ENCODE results near the gene PHOSPHO2. TPM values are rescaled to one million over a fixed set of nuclear protein-coding genes. Genes with fewer than 3 reads are reported as not detected.
A peak's percentile ranks its signal among the peaks of the same experiment; 100 is the strongest.

PHOSPHO2 gene
- total and polyA plus RNA-seq, 2 experiments from 2014 or later = 8.3 to 8.7 TPM

DNA sequence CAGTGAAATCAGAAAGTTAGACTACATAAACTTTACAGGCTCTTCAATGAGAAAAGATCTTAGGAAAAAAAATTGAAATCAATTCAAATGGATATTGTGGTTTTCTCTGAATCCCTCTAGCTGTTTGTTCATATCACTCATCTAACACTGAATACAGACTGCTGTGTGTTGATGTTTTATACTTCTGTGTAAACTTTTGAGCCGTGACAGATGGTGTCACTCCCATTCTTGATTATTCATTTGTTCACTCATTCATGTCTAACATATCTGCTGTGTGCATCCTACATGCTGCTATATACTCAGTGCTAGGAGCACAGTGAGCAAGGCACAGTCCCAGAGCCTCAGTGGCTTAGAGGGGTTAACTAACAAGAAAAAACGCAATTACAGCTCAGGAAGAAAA is 52.0 kb downstream of the PHOSPHO2 start:
- Histone ChIP-seq H3K27ac (ENCODE audit: low read depth) (no peak overlapping the region), H4K20me1 (replicated peaks; ENCODE audit: insufficient read depth) (peaks cover 20% of the 10 kb centered on the region; the same call in 1 of the 2 replicates), H3K27me3 (ENCODE audit: insufficient read depth) (no peaks in the 10 kb centered on the region), H2AFZ (no peak overlapping the region), H3F3A (replicated peaks; ENCODE audit: low read depth) (peaks cover 4% of the 10 kb centered on the region; the same call in 1 of the 2 replicates), H3K4me1 (ENCODE audit: insufficient read depth) (no peaks in the 10 kb centered on the region), H3K4me3 (no peak overlapping the region), H3K9me2 (ENCODE audit: insufficient read depth) (no peaks in the 10 kb centered on the region), H3K79me2 (replicated peaks; ENCODE audit: insufficient read depth) (0 out of 2 replicates have a peak, but pooled peaks cover 2% of the 10 kb centered on the region), H3K4me2 (no peak overlapping the region), H3K36me3 (ENCODE audit: insufficient read depth) (peaks cover 24% of the 10 kb centered on the region)
- no peaks in the 10 kb centered on the region for H3K4me1 Mint-ChIP-seq
- ATAC-seq (no peak), DNase-seq (ENCODE audit: low spot score) (no peak)
- TF ChIP-seq NANOG (IDR thresholded peaks at IDR 0.05; ENCODE audit: borderline replicate concordance) = no peak
- TF ChIP-seq EZH2phosphoT487 (IDR thresholded peaks at IDR 0.05; ENCODE audit: unreplicated experiment) = no peak
- TF ChIP-seq POLR2AphosphoS5 (IDR thresholded peaks at IDR 0.05; ENCODE audit: low read depth) = no peak
- no peak for TF ChIP-seq ZNF114 (CRISPR knock-in tag; IDR thresholded peaks at IDR 0.05)
- TF ChIP-seq JUNB (IDR thresholded peaks at IDR 0.05; ENCODE audit: unreplicated experiment) = no peak
- H3K36me3 Mint-ChIP-seq (ENCODE audit: low read depth) = peaks cover 72% of the 10 kb centered on the region
- H3K27me3 Mint-ChIP-seq (ENCODE audit: insufficient read depth, low read depth, poor library complexity) = peaks cover 6% of the 10 kb centered on the region
- no peak overlapping the region for H3K4me3 Mint-ChIP-seq
- H3K27ac Mint-ChIP-seq = no peak overlapping the region
- H3K9me3 Mint-ChIP-seq = no peaks in the 10 kb centered on the region

DNA sequence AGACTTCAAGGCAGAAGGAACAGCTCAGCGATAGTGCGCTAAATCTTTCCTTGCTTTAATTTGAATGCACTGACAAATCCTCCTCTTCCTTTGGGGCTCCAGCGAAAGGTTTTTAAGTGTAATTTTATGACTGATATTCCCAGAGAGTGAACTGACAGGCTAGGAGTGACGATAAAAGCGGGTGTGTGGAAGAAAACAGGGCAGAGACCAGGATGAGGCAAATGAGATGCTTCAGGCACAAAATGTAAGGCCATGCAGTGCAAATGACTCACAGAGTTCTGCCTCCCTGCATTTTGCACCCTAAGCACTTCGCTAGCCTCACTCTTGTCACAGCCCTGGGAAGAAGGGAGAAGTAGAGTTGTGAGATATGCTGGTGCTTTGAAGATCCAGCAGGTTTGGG is 54.0 kb downstream of the PHOSPHO2 start:
- H3K9me3 Mint-ChIP-seq = no peaks in the 10 kb centered on the region
- peak overlapping the region; percentile 72; the same call in 1 of the 2 replicates for H3K27ac ChIP-seq (ENCODE audit: low read depth)
- H3K27ac Mint-ChIP-seq = 0 out of 2 replicates have a peak overlapping the region, but pooled peaks have one; percentile 35
- no peaks in the 10 kb centered on the region for H3K4me1 ChIP-seq (ENCODE audit: insufficient read depth)
- DNase-seq (ENCODE audit: low spot score) (no peak), ATAC-seq (no peak)
- H3K36me3 ChIP-seq (ENCODE audit: insufficient read depth) = peaks cover 8% of the 10 kb centered on the region
- H3K9me2 ChIP-seq (ENCODE audit: insufficient read depth) = no peaks in the 10 kb centered on the region
- H3K4me3 Mint-ChIP-seq = no peak overlapping the region
- H4K20me1 ChIP-seq (replicated peaks; ENCODE audit: insufficient read depth) = peaks cover 27% of the 10 kb centered on the region
- no peaks in the 10 kb centered on the region for H3K79me2 ChIP-seq (replicated peaks; ENCODE audit: insufficient read depth)
- peaks cover 4% of the 10 kb centered on the region; the same call in 1 of the 2 replicates for H3F3A ChIP-seq (replicated peaks; ENCODE audit: low read depth)
- H2AFZ ChIP-seq = no peak overlapping the region
- H3K27me3 Mint-ChIP-seq (ENCODE audit: insufficient read depth, low read depth, poor library complexity) = peaks cover 6% of the 10 kb centered on the region
- no peak overlapping the region for H3K4me2 ChIP-seq
- peaks cover 56% of the 10 kb centered on the region for H3K36me3 Mint-ChIP-seq (ENCODE audit: low read depth)
- no peaks in the 10 kb centered on the region for H3K4me1 Mint-ChIP-seq
- no peaks in the 10 kb centered on the region for H3K27me3 ChIP-seq (ENCODE audit: insufficient read depth)
- H3K4me3 ChIP-seq = no peak overlapping the region
- TF ChIP-seq NANOG (IDR thresholded peaks at IDR 0.05; ENCODE audit: borderline replicate concordance) (no peak), EZH2 (IDR thresholded peaks at IDR 0.05; ENCODE audit: low read depth, unreplicated experiment) (no peak), EZH2phosphoT487 (IDR thresholded peaks at IDR 0.05; ENCODE audit: unreplicated experiment) (no peak), STAT1 (IDR thresholded peaks at IDR 0.05; ENCODE audit: unreplicated experiment) (no peak)
- TF ChIP-seq, protein P1, sequence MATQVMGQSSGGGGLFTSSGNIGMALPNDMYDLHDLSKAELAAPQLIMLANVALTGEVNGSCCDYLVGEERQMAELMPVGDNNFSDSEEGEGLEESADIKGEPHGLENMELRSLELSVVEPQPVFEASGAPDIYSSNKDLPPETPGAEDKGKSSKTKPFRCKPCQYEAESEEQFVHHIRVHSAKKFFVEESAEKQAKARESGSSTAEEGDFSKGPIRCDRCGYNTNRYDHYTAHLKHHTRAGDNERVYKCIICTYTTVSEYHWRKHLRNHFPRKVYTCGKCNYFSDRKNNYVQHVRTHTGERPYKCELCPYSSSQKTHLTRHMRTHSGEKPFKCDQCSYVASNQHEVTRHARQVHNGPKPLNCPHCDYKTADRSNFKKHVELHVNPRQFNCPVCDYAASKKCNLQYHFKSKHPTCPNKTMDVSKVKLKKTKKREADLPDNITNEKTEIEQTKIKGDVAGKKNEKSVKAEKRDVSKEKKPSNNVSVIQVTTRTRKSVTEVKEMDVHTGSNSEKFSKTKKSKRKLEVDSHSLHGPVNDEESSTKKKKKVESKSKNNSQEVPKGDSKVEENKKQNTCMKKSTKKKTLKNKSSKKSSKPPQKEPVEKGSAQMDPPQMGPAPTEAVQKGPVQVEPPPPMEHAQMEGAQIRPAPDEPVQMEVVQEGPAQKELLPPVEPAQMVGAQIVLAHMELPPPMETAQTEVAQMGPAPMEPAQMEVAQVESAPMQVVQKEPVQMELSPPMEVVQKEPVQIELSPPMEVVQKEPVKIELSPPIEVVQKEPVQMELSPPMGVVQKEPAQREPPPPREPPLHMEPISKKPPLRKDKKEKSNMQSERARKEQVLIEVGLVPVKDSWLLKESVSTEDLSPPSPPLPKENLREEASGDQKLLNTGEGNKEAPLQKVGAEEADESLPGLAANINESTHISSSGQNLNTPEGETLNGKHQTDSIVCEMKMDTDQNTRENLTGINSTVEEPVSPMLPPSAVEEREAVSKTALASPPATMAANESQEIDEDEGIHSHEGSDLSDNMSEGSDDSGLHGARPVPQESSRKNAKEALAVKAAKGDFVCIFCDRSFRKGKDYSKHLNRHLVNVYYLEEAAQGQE (IDR thresholded peaks at IDR 0.05; ENCODE audit: unreplicated experiment) = no peak
- TF ChIP-seq, protein P2, sequence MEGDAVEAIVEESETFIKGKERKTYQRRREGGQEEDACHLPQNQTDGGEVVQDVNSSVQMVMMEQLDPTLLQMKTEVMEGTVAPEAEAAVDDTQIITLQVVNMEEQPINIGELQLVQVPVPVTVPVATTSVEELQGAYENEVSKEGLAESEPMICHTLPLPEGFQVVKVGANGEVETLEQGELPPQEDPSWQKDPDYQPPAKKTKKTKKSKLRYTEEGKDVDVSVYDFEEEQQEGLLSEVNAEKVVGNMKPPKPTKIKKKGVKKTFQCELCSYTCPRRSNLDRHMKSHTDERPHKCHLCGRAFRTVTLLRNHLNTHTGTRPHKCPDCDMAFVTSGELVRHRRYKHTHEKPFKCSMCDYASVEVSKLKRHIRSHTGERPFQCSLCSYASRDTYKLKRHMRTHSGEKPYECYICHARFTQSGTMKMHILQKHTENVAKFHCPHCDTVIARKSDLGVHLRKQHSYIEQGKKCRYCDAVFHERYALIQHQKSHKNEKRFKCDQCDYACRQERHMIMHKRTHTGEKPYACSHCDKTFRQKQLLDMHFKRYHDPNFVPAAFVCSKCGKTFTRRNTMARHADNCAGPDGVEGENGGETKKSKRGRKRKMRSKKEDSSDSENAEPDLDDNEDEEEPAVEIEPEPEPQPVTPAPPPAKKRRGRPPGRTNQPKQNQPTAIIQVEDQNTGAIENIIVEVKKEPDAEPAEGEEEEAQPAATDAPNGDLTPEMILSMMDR (conservative IDR thresholded peaks at IDR 0.05; ENCODE audit: low read depth in 2 of 2) = no peak
- TF ChIP-seq, protein P3, sequence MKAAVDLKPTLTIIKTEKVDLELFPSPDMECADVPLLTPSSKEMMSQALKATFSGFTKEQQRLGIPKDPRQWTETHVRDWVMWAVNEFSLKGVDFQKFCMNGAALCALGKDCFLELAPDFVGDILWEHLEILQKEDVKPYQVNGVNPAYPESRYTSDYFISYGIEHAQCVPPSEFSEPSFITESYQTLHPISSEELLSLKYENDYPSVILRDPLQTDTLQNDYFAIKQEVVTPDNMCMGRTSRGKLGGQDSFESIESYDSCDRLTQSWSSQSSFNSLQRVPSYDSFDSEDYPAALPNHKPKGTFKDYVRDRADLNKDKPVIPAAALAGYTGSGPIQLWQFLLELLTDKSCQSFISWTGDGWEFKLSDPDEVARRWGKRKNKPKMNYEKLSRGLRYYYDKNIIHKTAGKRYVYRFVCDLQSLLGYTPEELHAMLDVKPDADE (IDR thresholded peaks at IDR 0.05) = no peak
